ENCODE results near the gene MRC1.

DNA sequence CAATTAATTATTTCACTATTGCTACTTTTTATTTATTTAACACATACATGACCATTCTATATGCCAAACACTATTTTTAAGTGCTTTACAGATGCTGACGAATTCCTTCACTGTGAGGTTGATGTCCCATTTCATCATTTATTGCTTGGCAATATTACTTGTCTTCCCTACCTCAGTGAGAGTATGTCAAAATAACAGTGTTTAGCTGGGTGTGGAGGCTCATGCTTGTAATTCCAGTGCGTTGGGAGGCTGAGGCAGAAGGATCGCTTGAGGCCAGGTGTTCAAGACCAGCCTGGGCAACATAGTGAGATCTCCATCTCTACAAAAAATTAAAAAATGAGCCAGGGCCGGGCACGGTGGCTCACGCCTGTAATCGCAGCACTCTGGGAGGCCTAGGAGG lies 19.8 kb upstream of the MRC1 start:
- TF ChIP-seq, protein P1, sequence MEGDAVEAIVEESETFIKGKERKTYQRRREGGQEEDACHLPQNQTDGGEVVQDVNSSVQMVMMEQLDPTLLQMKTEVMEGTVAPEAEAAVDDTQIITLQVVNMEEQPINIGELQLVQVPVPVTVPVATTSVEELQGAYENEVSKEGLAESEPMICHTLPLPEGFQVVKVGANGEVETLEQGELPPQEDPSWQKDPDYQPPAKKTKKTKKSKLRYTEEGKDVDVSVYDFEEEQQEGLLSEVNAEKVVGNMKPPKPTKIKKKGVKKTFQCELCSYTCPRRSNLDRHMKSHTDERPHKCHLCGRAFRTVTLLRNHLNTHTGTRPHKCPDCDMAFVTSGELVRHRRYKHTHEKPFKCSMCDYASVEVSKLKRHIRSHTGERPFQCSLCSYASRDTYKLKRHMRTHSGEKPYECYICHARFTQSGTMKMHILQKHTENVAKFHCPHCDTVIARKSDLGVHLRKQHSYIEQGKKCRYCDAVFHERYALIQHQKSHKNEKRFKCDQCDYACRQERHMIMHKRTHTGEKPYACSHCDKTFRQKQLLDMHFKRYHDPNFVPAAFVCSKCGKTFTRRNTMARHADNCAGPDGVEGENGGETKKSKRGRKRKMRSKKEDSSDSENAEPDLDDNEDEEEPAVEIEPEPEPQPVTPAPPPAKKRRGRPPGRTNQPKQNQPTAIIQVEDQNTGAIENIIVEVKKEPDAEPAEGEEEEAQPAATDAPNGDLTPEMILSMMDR (IDR thresholded peaks at IDR 0.05; ENCODE audit: low read depth, low read length) = no peak
- TF ChIP-seq POLR2A (IDR thresholded peaks at IDR 0.05; ENCODE audit: extremely low read depth, insufficient read length) = no peak
- TF ChIP-seq, protein P2, sequence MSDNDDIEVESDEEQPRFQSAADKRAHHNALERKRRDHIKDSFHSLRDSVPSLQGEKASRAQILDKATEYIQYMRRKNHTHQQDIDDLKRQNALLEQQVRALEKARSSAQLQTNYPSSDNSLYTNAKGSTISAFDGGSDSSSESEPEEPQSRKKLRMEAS (IDR thresholded peaks at IDR 0.05; ENCODE audit: low read depth, low read length) = no peak

All from NB4 (cell line).